Measurements from ENCODE around the gene ACR. TPM values are rescaled to one million over a fixed set of nuclear protein-coding genes. Genes with fewer than 3 reads are reported as not detected.

ACR gene
- total RNA-seq, 1 experiment from 2014 or later, result not detected

DNA sequence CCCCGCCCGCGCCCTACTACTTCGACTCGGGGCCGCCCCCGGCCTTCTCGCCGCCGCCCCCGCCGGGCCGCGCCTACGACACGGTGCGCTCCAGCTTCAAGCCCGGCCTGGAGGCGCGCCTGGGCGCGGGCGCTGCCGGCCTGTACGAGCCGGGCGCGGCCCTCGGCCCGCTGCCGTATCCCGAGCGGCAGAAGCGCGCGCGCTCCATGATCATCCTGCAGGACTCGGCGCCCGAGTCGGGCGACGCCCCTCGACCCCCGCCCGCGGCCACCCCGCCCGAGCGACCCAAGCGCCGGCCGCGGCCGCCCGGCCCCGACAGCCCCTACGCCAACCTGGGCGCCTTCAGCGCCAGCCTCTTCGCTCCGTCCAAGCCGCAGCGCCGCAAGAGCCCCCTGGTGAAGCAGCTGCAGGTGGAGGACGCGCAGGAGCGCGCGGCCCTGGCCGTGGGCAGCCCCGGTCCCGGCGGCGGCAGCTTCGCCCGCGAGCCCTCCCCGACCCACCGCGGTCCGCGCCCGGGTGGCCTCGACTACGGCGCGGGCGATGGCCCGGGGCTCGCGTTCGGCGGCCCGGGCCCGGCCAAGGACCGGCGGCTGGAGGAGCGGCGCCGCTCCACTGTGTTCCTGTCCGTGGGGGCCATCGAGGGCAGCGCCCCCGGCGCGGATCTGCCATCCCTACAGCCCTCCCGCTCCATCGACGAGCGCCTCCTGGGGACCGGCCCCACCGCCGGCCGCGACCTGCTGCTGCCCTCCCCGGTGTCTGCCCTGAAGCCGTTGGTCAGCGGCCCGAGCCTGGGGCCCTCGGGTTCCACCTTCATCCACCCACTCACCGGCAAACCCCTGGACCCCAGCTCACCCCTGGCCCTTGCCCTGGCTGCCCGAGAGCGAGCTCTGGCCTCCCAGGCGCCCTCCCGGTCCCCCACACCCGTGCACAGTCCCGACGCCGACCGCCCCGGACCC is 17.4 kb upstream of the ACR start:
- Histone ChIP-seq H3K4me3 (ENCODE audit: insufficient read depth, low read depth, low read length) (peak overlapping the region; percentile 24; the same call in 1 of the 2 replicates), H3K27me3 (ENCODE audit: control insufficient read depth, insufficient read depth, low read length) (peaks cover 42% of the 10 kb centered on the region), H3K36me3 (replicated peaks; ENCODE audit: control insufficient read depth, insufficient read depth, low read length) (no peaks in the 10 kb centered on the region)
- DNase-seq, result peak; percentile 89

DNA sequence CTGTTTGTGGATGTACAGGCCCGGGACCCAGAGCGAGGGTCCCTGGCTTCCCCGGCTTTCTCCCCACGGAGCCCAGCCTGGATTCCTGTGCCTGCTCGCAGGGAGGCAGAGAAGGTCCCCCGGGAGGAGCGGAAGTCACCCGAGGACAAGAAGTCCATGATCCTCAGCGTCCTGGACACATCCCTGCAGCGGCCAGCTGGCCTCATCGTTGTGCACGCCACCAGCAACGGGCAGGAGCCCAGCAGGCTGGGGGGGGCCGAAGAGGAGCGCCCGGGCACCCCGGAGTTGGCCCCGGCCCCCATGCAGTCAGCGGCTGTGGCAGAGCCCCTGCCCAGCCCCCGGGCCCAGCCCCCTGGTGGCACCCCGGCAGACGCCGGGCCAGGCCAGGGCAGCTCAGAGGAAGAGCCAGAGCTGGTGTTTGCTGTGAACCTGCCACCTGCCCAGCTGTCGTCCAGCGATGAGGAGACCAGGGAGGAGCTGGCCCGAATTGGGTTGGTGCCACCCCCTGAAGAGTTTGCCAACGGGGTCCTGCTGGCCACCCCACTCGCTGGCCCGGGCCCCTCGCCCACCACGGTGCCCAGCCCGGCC is 16.7 kb upstream of the ACR start:
- peaks cover 42% of the 10 kb centered on the region for H3K27me3 ChIP-seq (ENCODE audit: control insufficient read depth, insufficient read depth, low read length)
- H3K36me3 ChIP-seq (replicated peaks; ENCODE audit: control insufficient read depth, insufficient read depth, low read length), result no peaks in the 10 kb centered on the region
- peak; percentile 79 for DNase-seq
- H3K4me3 ChIP-seq (ENCODE audit: insufficient read depth, low read depth, low read length), result no peak overlapping the region

DNA sequence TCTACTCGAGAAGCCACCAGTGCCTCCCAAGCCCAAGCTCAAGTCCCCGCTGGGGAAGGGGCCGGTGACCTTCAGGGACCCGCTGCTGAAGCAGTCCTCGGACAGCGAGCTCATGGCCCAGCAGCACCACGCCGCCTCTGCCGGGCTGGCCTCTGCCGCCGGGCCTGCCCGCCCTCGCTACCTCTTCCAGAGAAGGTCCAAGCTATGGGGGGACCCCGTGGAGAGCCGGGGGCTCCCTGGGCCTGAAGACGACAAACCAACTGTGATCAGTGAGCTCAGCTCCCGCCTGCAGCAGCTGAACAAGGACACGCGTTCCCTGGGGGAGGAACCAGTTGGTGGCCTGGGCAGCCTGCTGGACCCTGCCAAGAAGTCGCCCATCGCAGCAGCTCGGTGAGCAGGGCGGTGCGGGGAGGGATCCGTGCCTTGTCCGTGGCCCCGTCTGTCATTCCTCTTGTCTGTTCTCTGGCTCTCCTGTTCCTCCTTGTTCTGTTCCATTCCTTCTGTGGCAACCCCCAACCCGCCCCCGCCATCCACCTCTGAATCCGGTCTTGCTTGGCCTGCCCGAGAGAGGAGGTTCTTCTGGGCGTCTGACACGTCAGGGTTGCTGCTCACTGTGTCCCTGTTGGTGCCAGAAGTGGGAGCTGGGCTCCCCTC is 15.8 kb upstream of the ACR start:
- H3K36me3 ChIP-seq (replicated peaks; ENCODE audit: control insufficient read depth, insufficient read depth, low read length), result no peaks in the 10 kb centered on the region
- H3K27me3 ChIP-seq (ENCODE audit: control insufficient read depth, insufficient read depth, low read length), result peaks cover 42% of the 10 kb centered on the region
- no peak for DNase-seq
- H3K4me3 ChIP-seq (ENCODE audit: insufficient read depth, low read depth, low read length), result no peak overlapping the region

DNA sequence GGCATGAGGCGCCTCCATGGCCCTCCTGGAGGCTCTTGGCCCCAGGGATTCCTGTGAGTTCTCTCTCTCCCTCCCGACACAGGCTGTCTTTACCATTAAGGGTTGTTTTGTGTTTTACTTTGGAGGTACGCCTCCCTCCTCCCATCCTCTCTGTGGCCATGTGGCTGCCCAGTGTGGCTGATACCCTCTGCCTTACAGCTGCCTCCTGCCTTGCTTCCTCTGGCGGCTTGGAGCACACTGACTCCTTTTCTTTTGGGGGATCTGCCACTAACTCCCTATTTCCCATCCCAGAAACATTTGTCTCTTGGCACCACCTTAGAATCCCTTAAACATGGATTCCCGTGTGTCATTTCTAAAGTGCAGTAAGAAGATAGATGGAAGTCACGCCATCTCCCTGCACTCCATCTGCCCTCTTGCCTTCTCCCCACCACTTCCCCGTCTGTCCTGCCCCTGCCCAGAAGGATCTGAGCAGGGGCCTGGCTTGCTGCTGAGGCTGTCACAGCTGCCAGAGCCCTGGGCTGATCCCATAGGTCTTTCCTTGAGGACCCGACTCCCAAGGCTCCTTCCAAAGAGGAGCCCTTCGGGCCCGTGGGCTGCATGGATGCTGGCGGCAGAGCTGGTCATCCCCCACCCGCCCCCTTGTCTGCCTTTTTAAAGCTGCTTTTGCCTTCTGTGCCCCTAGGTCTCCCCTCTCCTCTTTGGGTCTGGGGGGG is 15.1 kb upstream of the ACR start:
- Histone ChIP-seq H3K4me3 (ENCODE audit: insufficient read depth, low read depth, low read length) (no peak overlapping the region), H3K36me3 (replicated peaks; ENCODE audit: control insufficient read depth, insufficient read depth, low read length) (no peaks in the 10 kb centered on the region), H3K27me3 (ENCODE audit: control insufficient read depth, insufficient read depth, low read length) (peaks cover 38% of the 10 kb centered on the region)
- no peak for DNase-seq

GRCh38 chr22:50723991-50724390 is 14.0 kb upstream of the ACR start:
- Histone ChIP-seq H3K36me3 (replicated peaks; ENCODE audit: control insufficient read depth, insufficient read depth, low read length) (no peaks in the 10 kb centered on the region), H3K4me3 (ENCODE audit: insufficient read depth, low read depth, low read length) (no peak overlapping the region), H3K27me3 (ENCODE audit: control insufficient read depth, insufficient read depth, low read length) (peaks cover 28% of the 10 kb centered on the region)
- no peak for DNase-seq

- Histone ChIP-seq H3K4me3 (ENCODE audit: insufficient read depth, low read depth, low read length) (no peak overlapping the region), H3K36me3 (replicated peaks; ENCODE audit: control insufficient read depth, insufficient read depth, low read length) (no peaks in the 10 kb centered on the region), H3K27me3 (ENCODE audit: control insufficient read depth, insufficient read depth, low read length) (peaks cover 23% of the 10 kb centered on the region)
- no peak for DNase-seq
Measured at GRCh38 chr22:50724616-50725015, 13.4 kb upstream of the ACR start.

GRCh38 chr22:50725597-50725996 is 12.4 kb upstream of the ACR start:
- H3K27me3 ChIP-seq (ENCODE audit: control insufficient read depth, insufficient read depth, low read length), result peaks cover 22% of the 10 kb centered on the region
- no peak overlapping the region for H3K4me3 ChIP-seq (ENCODE audit: insufficient read depth, low read depth, low read length)
- DNase-seq, result no peak
- H3K36me3 ChIP-seq (replicated peaks; ENCODE audit: control insufficient read depth, insufficient read depth, low read length), result no peaks in the 10 kb centered on the region

DNA sequence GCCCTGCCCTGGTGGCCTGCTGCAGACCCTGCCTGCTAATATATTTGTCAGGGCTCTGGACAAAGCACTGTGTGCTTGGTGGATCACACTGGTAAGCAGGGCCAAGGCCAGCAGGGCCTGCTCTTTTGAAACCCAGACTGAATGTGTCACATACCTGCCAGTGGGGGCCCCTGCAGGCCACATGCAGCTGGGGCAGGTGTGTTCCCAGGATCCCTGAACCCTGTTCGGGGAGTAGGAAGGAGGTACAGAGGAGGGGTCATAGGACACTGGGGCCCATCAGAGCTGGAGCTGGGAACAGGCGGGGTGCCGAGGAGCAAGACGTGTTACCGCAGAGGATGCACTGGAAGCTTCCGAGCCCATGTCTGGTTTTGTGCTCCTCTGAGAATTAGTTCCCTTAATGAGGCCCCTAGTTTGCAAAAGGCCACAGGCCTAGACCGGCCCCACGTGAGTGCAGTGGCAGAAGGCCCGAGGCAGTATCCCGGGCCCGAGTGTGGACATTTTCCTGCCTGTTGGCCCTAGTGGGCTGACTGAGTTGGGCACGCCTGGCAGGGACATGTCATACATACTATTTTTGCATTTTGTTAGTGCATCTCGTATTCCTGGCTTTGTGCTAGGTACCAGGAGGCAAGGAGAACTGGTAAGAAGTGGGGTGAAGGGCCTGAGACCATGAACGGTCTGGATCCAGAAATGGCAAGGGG is 11.2 kb upstream of the ACR start:
- H3K36me3 ChIP-seq (replicated peaks; ENCODE audit: control insufficient read depth, insufficient read depth, low read length), result no peaks in the 10 kb centered on the region
- H3K27me3 ChIP-seq (ENCODE audit: control insufficient read depth, insufficient read depth, low read length), result peaks cover 18% of the 10 kb centered on the region
- peak; percentile 78 for DNase-seq
- no peak overlapping the region for H3K4me3 ChIP-seq (ENCODE audit: insufficient read depth, low read depth, low read length)

GRCh38 chr22:50727678-50728522 is 10.1 kb upstream of the ACR start:
- Histone ChIP-seq H3K27me3 (ENCODE audit: control insufficient read depth, insufficient read depth, low read length) (peaks cover 19% of the 10 kb centered on the region; the same call in 1 of the 2 replicates), H3K36me3 (replicated peaks; ENCODE audit: control insufficient read depth, insufficient read depth, low read length) (no peaks in the 10 kb centered on the region), H3K4me3 (ENCODE audit: insufficient read depth, low read depth, low read length) (no peak overlapping the region)
- DNase-seq, result no peak

DNA sequence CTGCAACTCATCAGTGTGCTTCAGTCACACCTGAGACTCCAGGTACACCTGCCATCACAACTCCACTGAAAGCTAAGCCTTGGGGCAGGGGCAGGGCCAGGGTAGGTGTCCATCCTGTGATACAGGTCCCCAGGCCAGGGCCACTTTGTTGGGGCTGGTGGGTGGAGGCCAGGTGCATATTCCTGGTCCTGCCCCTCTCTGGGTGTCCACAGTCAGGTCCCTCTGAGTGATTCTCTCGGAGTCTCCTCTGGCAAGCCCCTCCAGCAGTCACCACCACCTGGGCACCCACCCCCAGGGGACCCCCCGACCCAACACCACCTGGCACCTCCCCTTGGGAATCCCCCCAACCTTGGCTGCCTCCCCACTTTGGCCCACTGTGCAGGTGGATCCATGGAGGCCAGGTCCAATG is 9.5 kb upstream of the ACR start:
- DNase-seq, result no peak
- Histone ChIP-seq H3K4me3 (ENCODE audit: insufficient read depth, low read depth, low read length) (no peak overlapping the region), H3K36me3 (replicated peaks; ENCODE audit: control insufficient read depth, insufficient read depth, low read length) (no peaks in the 10 kb centered on the region), H3K27me3 (ENCODE audit: control insufficient read depth, insufficient read depth, low read length) (peaks cover 19% of the 10 kb centered on the region; the same call in 1 of the 2 replicates)

DNA sequence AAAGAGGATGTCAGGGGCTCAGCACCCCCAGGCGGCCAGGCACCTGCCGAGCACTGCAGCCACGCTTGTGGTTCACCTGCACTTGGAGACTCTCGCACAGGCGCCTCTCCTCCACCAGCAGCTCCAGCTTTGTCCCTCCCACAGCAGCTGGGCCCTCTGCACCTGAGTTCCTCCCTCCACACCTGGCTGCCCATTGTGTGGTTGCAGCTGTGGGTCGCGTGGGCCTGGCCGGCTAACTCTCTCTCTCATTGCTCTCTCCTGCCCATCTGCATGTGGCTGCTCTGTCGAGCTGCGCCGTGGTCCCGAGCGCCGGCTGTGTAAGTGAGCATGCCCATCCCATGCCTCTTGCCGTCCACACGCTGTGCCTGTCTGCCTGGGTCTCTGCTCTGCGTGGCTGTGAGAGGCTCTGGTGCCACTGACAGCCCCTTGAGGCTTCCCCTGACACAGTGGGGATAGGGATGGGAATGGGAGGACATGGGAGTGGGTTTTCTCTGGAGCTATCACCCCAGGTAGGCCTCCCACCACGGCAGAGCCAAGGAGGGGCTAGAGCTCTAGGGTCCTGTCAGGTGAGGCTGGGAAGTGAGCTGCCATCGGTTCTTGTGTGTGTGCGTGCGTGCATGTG is 8.5 kb upstream of the ACR start:
- peak; percentile 72 for DNase-seq
- no peak overlapping the region for H3K4me3 ChIP-seq (ENCODE audit: insufficient read depth, low read depth, low read length)
- no peaks in the 10 kb centered on the region for H3K36me3 ChIP-seq (replicated peaks; ENCODE audit: control insufficient read depth, insufficient read depth, low read length)
- H3K27me3 ChIP-seq (ENCODE audit: control insufficient read depth, insufficient read depth, low read length), result peaks cover 22% of the 10 kb centered on the region; the same call in 1 of the 2 replicates

GRCh38 chr22:50730013-50730891 is 7.8 kb upstream of the ACR start:
- Histone ChIP-seq H3K36me3 (replicated peaks; ENCODE audit: control insufficient read depth, insufficient read depth, low read length) (no peaks in the 10 kb centered on the region), H3K27me3 (ENCODE audit: control insufficient read depth, insufficient read depth, low read length) (peaks cover 22% of the 10 kb centered on the region; the same call in 1 of the 2 replicates), H3K4me3 (ENCODE audit: insufficient read depth, low read depth, low read length) (no peak overlapping the region)
- peak; percentile 80 for DNase-seq
